HG03045 (cell line): ENCODE data around the gene CREB5.

Source experiments
- ATAC-seq: cut with Tn5 transposase; IDR thresholded peaks from one replicate; pipeline ENCODE4 v1.9.1; 2021; ENCODE audit warnings: mild to moderate bottlenecking, moderate library complexity; ENCODE audit not compliant: unreplicated experiment

The CREB5 gene

GRCh38 chr7:28836716-28837115, 424.4 kb downstream of the CREB5 start:
- ATAC-seq = no peak

GRCh38 chr7:28837216-28837615, 424.9 kb downstream of the CREB5 start:
- ATAC-seq = no peak

GRCh38 chr7:28840592-28840995, 428.3 kb downstream of the CREB5 start:
- ATAC-seq = no peak

- ATAC-seq = no peak
These were observed 429.4 kb downstream of the CREB5 start for GRCh38 chr7:28841766-28842165.

GRCh38 chr7:28842769-28843295, 430.5 kb downstream of the CREB5 start:
- ATAC-seq = no peak

GRCh38 chr7:28845106-28845505, 432.8 kb downstream of the CREB5 start:
- no peak for ATAC-seq

- ATAC-seq = no peak
These were observed 434.9 kb downstream of the CREB5 start for GRCh38 chr7:28847176-28847575.

- ATAC-seq = no peak
These were observed 435.4 kb downstream of the CREB5 start for GRCh38 chr7:28847681-28848080.

- ATAC-seq = no peak
These were observed 436.6 kb downstream of the CREB5 start for GRCh38 chr7:28848906-28849305.

GRCh38 chr7:28850699-28851098, 438.4 kb downstream of the CREB5 start:
- no peak for ATAC-seq

GRCh38 chr7:28853150-28853549, 440.8 kb downstream of the CREB5 start:
- no peak for ATAC-seq

GRCh38 chr7:28853834-28854749, 441.8 kb downstream of the CREB5 start:
- ATAC-seq = peak; percentile 98

- no peak for ATAC-seq
These were observed 442.4 kb downstream of the CREB5 start for GRCh38 chr7:28854750-28855074.

GRCh38 chr7:28855538-28856217, 443.4 kb downstream of the CREB5 start:
- no peak for ATAC-seq

GRCh38 chr7:28856656-28857055, 444.3 kb downstream of the CREB5 start:
- no peak for ATAC-seq

- no peak for ATAC-seq
These were observed 445.9 kb downstream of the CREB5 start for GRCh38 chr7:28858206-28858605.

- no peak for ATAC-seq
These were observed 446.6 kb downstream of the CREB5 start for GRCh38 chr7:28858895-28859294.

GRCh38 chr7:28861825-28862224, 449.5 kb downstream of the CREB5 start:
- ATAC-seq = no peak

GRCh38 chr7:28862595-28863272, 450.4 kb downstream of the CREB5 start:
- no peak for ATAC-seq

GRCh38 chr7:28865601-28866144, 453.4 kb downstream of the CREB5 start:
- ATAC-seq = no peak

GRCh38 chr7:28868712-28869111, 456.4 kb downstream of the CREB5 start:
- ATAC-seq = no peak
